Left forelimb (tissue), 1 donor: ENCODE data around the gene CREG2.
"Not testable (repeated sequence)": the region's sequence is repeated elsewhere in the genome, so short reads cannot be mapped to it uniquely, and the experiment has no call there.

Experiments used
- DNase-seq: peaks from one replicate; pipeline ENCODE4 v3.0.0-alpha.2; 2018; ENCODE audit warnings: low spot score

CREG2 gene

DNA sequence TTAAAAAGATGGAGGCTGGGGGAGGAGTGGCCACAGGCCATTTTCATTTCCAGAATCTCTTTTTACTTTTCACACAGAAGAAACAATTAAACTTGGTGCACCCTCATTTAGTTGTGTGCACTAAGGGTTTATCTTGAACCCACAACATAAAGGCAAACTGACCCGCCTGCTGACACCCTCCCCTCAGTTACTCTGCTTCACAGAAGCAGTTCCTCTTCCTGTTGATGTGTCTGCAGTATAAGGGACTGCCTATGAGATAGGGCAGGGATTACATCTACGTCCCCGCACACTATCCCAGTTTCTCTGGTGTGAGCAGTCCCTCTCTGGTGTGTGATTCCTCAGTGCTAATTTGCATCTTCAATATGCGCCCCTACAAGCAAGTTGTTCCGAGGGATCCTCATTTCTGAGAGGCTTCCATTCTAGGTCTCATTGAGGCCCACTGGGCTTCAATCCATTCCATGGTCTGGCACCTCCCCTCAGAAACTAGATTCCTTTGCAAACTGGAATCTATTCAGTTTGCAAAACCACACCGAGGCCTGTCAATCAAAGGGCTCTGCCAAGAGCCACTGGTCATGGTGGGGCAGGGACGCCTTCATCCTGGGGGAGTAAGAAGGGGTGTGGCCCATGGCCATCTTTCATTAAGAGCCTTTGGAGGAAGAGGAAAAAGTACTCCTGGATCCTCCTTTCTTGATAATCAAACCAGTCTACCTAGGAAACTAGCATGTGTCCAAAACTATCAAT, 12.3 kb downstream of the CREG2 start:
- DNase-seq = no peak

DNA sequence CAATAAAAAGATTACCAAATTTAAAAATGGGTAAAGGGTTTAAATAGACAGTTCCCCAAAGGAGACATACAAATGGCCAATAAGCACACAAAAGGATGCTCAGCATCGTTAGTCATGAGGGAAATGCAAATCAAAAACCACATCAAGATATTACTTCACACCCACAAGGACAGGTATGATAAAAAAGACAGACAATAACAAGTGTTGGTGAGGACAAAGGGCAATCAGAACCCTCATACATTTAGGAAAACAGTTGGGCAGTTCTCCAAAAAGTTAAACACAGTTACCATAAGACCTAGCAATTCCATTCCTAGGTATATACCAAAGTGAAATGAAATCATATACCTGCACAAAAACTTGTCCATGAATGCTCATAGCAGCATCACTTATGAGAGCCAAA, 14.5 kb downstream of the CREG2 start:
- DNase-seq = no peak

DNA sequence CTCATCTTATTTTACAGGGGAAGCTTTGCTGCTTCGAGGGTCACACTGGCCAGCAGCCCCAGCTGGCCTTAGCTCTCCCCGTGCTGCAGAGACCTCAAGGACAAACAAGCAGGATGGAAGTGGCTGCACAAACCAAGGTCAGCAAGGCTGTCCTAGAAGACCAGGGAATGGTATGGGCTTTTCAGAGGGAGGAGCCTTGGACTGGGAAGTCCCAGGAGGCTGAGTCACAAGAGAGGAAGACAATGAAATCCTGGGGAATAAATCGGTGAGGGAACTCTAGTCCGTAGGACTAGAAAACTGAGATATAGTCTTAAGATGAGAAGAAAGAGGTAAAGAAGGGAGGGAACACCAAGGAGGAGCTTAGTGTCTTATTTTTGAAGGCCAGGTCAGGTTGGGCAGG, 15.7 kb downstream of the CREG2 start:
- DNase-seq = no peak

DNA sequence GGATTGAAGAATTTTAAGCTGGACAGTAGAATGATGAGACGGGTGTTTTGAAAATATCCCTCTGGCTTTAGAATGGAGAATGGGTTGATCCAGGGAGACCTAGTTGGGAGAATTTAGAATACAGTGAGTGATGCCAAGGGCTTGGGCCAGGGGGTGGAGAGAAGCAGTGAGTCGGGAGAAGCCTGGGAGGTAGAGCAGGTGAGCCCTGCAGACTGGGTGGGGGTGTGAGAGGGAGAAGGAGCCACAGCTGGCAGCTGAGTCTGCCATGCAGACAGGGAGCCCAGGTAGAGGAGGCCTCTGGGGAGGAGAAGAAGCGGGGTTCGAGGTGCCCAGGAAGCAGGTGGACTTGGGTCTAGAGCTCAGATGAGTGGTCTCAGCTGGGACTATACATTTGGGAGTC, 18.2 kb downstream of the CREG2 start:
- no peak for DNase-seq

DNA sequence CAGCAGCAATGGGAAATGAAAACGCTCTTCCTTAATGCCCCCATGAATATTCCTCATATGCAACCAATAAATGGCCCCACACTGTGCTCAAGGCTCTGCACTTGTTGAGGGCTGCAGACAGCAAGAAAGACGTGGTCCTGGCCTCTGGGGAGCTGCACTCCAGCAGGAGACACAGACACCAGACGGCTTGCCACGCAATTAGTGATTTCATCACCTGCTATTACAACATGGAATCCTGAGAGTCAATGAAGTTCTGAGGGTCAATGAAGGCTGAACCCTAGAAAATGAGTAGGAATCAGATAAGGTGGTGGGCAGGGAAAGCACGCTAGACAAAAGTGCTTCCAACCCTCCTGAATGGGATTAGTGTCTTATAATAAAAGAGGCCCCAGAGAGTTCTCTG, 18.9 kb downstream of the CREG2 start:
- no peak for DNase-seq

DNA sequence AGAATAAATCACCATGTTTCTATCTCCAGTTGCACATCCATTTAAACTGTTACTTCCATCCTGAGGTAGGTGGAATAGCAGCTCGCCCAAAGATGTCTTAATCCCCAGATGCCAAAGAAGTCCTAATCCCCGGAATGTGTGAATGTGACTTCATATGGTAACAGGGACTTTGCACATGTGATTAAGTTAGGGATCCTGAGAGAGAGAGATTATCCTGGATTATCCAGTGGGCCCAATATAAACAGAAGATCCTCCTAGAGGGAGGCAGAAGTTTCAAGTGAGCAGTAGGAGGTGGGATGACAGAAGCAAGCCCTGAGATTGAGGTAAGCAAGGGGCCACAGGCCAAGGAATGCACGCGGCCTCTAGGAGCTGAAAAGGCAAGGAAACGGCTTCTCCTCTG, 19.8 kb downstream of the CREG2 start:
- DNase-seq = no peak

DNA sequence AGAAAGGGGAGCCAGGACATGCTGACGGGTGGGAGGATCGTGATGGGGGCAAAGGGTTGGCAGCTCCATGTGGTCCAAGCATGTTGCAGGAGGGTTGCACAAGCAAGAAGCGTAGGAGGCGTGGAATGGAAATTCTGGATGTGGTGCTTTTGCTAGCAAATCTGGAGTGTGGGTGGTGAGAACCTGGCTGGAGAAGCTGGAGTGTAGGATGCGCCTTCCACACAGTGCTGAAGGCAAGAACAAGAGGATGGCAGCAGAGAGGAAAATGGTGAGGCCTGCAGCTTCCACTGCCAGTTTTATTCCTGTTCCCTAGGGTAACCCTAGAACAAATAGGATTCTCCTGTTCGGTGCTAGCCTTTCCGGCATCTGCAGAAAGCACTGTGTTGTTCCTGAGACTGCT, 22.4 kb downstream of the CREG2 start:
- no peak for DNase-seq

DNA sequence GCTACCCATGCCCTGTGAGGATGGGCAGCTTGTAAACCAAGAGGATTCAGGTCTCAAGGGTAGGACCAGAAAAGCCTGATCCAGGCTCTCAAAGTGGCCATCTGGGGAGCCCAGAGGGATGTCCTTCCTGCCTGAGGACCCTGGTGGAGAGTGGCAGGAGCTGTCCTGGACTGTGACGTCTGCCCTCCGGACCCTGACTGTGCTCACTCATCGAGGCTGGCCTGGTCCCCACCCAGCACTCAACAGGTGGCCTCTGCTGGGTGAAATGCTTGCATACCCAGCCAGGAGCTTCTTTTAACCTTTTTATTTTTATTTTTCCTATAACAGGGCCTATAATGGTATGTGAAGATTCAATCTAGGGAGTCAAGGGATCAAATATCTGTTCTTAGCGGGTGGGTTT, 24.5 kb downstream of the CREG2 start:
- no peak for DNase-seq

DNA sequence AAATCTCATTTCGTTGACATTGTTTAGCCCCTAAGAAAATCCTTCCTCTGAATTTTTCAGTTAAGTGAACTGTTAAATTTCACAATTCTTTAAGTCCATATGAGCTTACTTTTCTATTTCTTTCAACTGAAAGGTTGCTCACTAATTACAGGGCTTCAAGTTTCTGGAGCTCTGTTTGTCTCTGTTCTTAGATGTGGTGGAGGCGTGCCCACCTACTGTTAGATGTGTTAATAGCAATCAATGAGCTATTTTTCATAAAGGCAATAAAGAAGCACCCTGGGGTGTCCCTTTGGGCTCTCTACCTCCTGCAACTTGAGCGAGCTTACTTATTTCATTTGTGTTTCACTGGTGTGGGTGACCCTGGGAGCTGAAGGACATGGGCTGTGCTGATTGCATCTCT, 25.0 kb downstream of the CREG2 start:
- no peak for DNase-seq

DNA sequence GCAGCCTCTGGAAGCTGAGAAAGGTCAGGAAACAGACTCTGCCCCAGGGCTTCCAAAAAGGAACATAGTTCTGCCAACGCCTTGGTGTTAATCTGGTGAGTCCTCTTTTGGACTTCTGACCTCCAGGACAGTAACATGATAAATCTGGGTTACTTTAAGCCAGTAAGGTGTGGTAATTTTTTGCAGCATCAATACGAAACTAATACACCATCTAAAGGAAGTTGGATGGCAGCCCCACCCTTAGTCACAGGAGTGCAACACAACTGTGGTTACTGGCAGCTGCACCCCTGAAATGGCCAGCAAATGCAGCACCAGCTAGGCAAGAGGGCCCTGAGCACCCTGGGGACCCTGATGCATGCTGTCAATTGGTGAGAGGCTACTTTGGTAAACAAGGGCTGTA, 25.8 kb downstream of the CREG2 start:
- no peak for DNase-seq

DNA sequence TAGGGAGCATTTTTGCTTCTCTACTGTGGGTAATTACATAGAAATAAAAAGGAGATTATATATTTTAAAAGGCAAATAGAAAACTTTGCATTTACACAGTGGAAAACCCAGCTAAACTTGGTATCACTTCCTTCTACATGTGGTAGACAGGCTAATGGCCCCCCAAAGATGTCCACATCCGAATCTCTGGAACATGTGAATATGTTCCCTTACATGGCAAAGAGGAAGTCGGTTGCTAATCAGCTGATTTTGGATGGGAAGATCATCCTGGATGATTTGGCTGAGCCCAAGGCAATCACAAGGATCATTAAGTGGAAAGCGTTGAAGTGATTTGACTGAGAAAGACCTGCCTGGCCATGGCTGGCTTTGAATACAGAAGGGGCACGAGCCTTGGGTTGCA, 26.2 kb downstream of the CREG2 start:
- DNase-seq = no peak

DNA sequence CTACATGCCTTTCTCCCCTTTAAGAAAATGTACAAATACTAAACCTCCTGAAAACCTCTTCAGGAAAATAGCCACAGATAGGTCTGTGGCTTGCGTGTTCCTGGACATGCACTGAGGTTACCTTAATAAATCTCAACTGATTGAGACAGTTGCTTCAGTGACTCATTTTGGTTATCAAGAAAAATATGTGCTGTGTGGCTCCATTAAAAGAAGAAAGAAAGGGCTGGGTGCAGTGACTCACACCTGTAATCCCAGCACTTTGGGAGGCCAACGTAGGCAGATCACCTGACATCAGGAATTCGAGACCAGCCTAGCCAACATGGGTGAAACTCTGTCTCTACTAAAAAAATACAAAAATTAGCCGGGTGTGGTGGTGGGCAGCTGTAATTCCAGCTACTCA, 27.1 kb downstream of the CREG2 start:
- no peak for DNase-seq

DNA sequence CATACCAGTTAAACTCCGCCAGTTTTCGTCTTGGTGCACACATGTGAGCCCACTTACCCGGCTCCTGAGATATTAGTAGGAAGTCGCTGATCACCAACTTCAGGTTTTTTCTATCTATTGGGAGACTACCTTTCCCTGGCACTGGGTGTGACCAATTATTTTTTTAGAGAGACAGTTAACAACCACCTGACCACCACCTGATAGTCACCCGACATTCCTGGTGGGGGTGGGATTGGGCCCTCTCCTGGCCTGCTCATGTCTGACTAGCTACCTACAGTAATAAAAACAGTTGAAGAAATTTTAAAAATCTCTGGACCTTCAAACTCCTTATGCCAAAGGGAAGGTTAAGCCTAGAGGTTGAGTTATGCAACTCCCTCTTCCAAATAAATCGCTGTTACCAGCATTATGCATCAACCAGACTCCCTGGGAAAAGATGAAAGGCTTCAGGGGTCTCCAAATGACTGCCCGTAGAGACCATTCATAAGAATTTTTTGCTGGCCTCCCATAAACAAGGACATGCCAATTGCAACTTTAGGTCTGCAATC, 27.8 kb downstream of the CREG2 start:
- DNase-seq = no peak

DNA sequence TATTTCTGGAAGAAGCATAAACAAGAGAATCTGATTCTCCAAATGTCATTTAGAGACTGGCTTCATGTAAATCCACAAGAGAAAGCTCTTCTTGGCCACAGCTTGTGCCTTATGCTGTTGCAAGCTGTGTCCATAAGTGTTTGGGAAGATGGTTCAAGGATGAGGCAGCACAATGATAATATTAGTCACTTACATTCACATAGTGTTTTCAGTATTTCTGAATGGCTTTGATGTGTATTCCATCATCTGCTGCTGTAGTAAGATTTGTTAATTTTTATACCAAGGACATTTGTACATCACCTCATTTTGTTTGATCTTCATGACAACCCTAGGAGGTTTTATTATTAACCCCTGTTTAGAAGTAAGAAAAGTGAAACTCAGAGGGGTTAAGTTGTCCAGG, 29.9 kb downstream of the CREG2 start:
- DNase-seq = no peak

DNA sequence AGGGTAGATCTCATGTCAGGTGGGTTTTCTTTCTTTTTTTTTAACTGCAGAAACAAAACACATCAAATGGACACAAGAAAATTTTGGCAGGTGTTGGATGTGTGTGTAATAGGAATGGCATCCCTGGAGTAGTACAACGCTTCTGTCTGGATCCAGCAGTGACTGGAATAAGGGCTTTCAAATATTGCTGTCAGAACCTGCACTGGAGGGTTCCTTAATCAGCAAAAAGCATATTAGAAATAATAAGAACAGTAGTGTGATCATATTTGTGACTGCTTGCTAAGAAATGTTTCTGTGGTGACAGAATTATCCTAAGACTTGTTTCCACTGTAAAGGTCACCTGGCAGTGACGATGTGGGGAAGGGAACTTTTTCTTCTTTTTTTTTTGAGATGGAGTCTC, 30.8 kb downstream of the CREG2 start:
- DNase-seq = no peak

DNA sequence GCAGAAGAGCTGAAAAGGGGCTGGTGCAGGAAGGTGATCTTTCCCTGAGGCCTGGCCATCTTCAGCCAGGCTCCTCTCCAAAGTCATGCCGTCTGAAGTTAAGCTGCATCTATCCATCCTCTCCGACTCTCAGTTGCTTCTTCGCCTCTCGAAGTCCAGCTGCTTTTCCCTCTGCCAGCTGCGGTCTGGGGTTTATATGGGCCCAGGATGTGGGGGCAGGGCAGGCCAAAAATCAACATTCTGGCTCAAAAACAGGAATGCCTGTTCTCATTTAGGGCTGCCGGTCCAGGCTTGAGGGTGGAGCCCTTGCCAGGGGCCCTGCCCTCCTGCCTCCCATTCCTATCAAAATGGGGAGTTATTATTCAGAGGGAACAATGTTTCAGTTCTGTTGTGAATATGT, 31.2 kb downstream of the CREG2 start:
- no peak for DNase-seq

DNA sequence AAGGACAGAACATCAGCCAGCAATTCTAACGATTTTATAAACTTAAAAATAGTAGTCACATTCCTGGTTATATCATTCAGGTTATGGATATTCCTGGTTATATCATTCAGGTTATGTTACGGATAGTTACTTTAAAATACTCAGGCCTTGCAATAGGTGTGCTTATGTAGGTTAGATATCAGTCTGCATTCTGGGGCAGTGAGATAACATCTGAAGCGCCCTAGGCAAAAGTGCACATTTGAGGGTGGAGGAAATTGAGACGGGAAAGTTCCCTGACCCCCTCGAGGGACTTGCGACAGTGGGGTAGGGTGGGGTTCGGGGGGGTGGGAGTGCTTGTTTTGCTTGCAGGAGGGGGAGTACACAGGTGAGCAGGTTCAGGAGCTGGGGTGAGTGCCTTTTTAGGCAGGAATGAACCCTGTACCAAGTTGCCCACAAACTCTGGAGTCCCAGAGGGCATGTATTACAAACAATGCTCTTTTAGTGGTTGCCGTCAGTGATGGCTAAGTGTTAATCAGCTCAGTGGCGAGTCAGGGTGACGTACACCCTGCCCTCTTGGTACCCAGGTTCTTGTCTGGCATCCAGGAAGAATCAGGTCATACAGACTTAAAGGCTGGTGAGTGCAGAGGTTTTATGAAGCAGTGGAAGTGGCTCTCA, 31.8 kb downstream of the CREG2 start:
- DNase-seq = no peak

DNA sequence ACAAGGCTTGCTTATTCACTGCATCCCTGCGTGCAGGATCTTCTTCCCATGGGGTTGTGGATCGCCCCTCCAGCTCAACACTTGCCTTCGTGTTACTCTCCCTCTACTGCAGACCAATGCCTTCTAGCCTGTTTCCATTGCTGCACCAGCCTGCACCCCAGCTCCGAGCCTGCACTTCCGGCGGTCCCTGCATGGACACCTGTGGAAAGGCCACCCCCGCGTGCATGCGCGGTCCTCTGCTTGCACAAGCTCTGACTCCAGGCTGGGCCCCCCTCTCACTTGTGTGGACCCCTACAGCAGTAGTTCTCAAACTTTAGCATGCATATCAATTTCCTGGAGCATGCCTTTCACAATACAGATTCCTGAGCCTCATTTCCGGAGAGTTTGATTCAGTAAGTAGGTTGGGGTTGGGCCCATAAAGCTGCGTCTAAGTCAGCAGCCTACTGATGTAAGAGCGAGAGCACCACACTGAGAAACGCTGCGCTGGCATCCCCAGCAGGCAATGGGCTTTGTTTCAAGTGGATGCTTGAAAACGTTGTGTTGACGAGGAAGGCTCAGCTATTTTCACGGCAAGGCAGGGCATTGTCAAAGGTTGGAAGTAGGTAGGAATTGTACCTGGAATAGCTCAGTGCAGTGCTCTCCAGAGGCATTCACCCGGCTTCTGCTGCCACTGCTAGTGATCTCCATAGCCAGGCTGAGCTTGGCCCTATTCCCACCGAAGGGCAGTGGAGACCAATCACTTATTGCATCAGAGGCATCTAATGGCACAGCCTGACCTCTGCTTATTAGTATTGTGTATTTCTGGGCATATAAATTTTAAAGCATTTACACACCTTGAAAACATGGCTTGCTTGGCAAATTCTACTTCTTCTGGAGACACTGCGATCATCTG, 32.6 kb downstream of the CREG2 start:
- DNase-seq = no peak

DNA sequence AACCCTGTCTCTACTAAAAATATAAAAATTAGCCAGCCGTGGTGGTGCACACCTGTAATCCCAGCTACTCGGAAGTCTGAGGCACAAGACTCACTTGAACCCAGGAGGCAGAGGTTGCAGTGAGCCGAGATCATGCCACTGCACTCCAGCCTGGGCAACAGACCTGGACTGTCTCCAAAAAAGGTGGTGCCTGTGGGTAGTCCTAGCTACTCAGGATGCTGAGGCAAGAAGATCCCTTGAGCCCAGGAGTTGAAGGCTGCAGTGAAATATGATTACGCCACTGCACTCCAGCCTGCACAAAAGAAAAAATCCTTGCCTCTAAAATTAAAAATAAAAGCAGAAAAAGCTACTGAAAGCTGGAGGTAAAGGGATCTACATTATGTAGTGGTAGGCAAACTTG, 34.7 kb downstream of the CREG2 start:
- not testable (repeated sequence) for DNase-seq

DNA sequence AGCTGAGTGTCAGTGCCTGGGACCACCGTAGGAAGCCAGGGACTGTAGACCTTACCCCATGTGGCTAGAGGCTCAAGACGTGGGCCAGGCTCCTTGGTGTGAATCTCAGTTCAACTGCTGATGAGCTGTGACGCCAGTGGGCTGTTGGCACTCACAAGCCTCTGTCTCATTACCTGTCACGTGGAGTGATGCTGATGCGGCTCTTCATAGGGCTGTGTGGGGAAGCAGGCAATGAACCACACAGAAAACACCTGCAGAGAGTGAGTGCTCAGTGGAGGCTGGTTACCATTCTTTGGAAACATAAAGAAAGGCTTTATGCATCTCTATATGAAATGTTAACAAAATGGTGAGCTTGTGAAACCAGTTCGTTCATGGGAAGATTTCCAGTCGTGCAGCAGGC, 36.1 kb downstream of the CREG2 start:
- no peak for DNase-seq

DNA sequence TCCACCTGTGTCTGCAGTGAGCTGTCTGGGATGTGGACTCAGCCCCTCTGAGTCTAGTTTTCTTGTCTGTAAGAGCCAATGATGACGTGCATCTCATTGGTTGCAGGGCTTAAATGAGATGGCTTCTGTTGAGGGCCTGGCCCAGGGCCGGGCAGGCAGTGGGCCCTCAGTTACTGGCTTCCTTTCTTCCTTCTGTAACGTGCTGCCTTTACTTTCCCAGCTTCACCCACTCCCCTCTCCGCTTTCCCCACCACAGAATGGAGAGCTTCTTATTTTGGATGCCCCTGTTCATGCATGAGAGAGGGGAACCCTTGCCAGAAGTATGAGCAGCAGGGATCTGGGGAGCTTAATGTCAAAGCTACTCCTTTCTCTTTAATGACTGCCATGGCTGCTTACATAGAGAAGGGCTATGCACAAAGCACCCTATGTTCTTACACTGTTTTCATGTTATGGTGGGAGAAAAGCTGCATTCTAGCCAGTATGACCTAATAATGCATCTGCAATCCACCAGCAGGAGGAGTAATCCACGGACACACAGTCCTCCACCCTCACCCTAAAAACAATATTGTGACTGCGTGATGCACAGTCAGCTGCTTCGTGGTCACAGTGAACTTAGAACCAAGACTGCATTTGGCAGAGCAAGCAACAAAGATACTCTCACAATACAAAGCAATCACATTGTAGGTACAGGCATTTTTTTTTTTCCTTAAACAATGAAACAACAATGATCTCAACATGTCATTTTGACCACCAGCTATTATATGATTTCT, 37.2 kb downstream of the CREG2 start:
- DNase-seq = no peak

DNA sequence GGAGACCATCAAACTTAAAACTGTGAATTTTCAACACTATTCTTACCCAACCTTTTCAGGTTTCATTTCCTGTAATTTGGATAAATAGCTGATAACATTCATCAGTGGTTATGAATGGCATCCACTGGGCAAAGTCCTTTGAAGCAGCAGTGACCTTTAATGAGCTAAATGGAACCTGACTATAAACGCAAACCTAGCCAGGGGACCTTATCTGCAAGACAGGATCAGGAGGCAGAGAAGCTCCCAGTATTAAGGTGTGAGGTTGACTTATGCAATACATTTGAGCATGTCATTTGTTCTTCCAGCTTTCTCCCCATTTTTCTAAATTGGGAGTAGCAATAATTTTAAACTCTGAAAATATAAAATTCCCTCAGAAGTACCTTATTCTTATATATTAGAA, 38.4 kb downstream of the CREG2 start:
- DNase-seq = no peak
